Esophagus muscularis mucosa (tissue), 4 donors: ENCODE measurements around the gene IQCE. TPM values are rescaled to one million over a fixed set of nuclear protein-coding genes. Genes with fewer than 3 reads are reported as not detected.

Experiments used
- DNase-seq: peaks from one replicate; pipeline ENCODE4 v3.0.0-alpha.2; 2017; ENCODE audit errors: extremely low spot score
- H3K27ac ChIP-seq, 4 donors: fragments of 200-600 bp; sonication (generic); replicated peaks in 1 of 4; 1 replicate in 3 of 4; 2 replicates in 1 of 4; pipeline ENCODE4 v1.5.1; 2016 to 2019; ENCODE audit warnings: mild to moderate bottlenecking in 1 of 4
- H3K27me3 ChIP-seq, 4 donors: fragments of 200-600 bp; sonication (generic); one replicate each; pipeline versions ENCODE4 v1.5.1 to v1.6.0; 2016 to 2019
- H3K36me3 ChIP-seq, 4 donors: fragments of 200-600 bp; sonication (generic); one replicate each; pipeline ENCODE4 v1.5.1; 2016 to 2019
- H3K4me1 ChIP-seq, 4 donors: fragments of 200-600 bp; sonication (generic); one replicate each; pipeline ENCODE4 v1.5.1; 2016 to 2019
- H3K4me3 ChIP-seq, 4 donors: fragments of 200-600 bp; sonication (generic); 1 replicate in 2 of 4; 2 replicates in 2 of 4; pipeline ENCODE4 v1.5.1; 2016 to 2019; ENCODE audit warnings: mild to moderate bottlenecking in 4 of 4, moderate library complexity in 1 of 4
- H3K9me3 ChIP-seq, 4 donors: fragments of 200-600 bp; sonication (generic); 1 replicate in 3 of 4; 2 replicates in 1 of 4; pipeline ENCODE4 v1.5.1; 2016 to 2019
- EP300 ChIP-seq: sonication (generic); formaldehyde crosslinking; IDR thresholded peaks from one replicate; pipeline ENCODE4 v1.6.1; 2017; ENCODE audit warnings: antibody characterized with exemption
- POLR2A ChIP-seq: fragments of 450-650 bp; IDR thresholded peaks from one replicate; pipeline ENCODE4 v1.6.1; 2017; ENCODE audit warnings: antibody characterized with exemption, moderate library complexity, mild to moderate bottlenecking, low read depth
- POLR2AphosphoS5 ChIP-seq, 2 donors: sonication (generic); formaldehyde crosslinking; IDR thresholded peaks; one replicate each; pipeline ENCODE4 v1.6.1; 2017; ENCODE audit warnings: antibody characterized with exemption in 2 of 2
- WGBS: methylation state at CpG from one replicate; pipeline ENCODE4 v1.1.5; 2018; 5-methylcytosine and 5-hydroxymethylcytosine counted together
- intact Hi-C: fragments of 100-400 bp; cut with DNase I; formaldehyde crosslinking; loops from one replicate; pipeline ENCODE4 v1.15.1; 2023
- total RNA-seq, 4 donors: library from RNA; depleted of rRNA; stranded (reverse); fragments of >200 nt; gene quantifications; one replicate each; pipeline versions ENCODE4 v1.1.0 to v1.2.1, GENCODE V29; 2016
- TF ChIP-seq, protein P1 (sequence below), 3 experiments: fragments of 200-600 bp in 2 of 3; fragments of 450-650 bp in 1 of 3; sonication (generic) in 2 of 3; IDR thresholded peaks; one replicate each; pipeline ENCODE4 v1.5.1; 2017 to 2019; ENCODE audit warnings: antibody characterized with exemption in 3 of 3, mild to moderate bottlenecking in 2 of 3, moderate library complexity in 1 of 3

Gene IQCE
- total RNA-seq, 4 donors from 2014 or later, result 13.0 to 22.4 (median 18.0) TPM

DNA sequence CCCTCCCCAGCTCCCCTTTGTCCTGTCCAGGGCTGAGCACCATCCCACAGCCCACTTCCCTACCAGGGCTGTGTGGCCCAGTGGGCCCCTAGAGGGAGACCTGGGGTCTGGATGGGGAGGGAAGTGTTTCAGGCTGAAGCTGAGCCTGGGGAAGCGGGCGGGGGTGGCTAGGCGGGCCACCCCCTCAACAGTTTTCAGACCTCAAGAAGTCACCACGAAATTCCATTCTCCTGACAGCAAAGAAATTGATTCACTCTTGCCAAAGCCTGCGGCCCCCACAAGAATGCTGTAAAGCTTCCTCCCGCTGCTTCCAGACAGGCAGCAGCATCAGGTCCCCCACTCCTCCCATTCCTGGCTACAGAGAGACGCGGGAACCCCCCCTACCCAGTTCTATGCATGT lies 41.8 kb upstream of the IQCE start:
- Histone ChIP-seq H3K36me3 (no peaks in the 10 kb centered on the region), H3K27me3 (peaks cover 0 to 38% (median 14%) of the 10 kb centered on the region in 4 donors), H3K9me3 (no peaks in the 10 kb centered on the region), H3K27ac (no peak overlapping the region), H3K4me1 (peaks cover 27 to 46% (median 41%) of the 10 kb centered on the region in 4 donors), H3K4me3 (no peak overlapping the region)
- WGBS, result 70% methylated on average over 7 of the region's 8 CpGs
- intact Hi-C loops, result no loop called here
- no peak for TF ChIP-seq POLR2AphosphoS5 (IDR thresholded peaks at IDR 0.05)
- TF ChIP-seq, protein P1, sequence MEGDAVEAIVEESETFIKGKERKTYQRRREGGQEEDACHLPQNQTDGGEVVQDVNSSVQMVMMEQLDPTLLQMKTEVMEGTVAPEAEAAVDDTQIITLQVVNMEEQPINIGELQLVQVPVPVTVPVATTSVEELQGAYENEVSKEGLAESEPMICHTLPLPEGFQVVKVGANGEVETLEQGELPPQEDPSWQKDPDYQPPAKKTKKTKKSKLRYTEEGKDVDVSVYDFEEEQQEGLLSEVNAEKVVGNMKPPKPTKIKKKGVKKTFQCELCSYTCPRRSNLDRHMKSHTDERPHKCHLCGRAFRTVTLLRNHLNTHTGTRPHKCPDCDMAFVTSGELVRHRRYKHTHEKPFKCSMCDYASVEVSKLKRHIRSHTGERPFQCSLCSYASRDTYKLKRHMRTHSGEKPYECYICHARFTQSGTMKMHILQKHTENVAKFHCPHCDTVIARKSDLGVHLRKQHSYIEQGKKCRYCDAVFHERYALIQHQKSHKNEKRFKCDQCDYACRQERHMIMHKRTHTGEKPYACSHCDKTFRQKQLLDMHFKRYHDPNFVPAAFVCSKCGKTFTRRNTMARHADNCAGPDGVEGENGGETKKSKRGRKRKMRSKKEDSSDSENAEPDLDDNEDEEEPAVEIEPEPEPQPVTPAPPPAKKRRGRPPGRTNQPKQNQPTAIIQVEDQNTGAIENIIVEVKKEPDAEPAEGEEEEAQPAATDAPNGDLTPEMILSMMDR (IDR thresholded peaks at IDR 0.05), result no peak
- TF ChIP-seq POLR2A, result no peak
- no peak for TF ChIP-seq EP300
- no peak for DNase-seq

DNA sequence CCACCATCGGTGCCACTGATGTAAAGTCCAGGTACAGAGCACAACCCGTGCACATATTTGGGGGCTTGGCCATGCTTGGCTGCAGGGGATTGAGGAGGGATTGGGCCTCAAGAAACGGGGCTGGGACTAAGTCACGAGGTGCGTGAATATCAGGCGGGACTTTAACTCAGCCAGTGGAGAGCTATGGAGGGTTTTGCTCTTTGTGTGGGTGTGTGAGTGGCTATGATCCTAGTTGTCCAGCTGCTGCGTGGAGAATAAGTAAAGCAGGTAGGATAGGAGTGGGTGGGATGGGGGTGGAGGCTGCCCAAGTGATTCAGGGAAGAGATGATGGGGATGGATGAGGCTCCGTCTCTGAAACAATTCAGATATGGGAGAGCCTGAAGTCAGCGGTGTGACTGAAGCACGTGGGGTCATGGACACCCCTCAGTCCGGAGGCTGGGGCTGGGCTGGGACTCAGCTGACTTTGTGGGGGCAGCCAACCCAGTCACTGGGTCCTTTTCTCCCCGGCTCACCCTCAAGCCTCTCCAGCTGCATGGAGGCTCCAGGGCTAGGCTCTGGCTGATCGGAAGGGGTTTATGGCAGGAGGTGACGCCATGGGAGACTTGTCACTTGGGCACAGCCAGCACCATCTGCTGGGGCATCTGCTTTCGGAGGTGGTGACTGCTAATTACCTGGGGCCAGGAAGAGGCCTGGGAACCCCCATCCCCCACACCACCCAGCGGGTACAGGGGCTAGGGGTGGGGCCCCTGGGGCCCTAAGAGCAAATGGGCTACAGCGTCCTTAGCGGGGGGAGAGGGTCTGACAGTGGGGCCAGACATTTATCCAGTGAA lies 40.9 kb upstream of the IQCE start:
- no peak for DNase-seq
- TF ChIP-seq, protein P1 (IDR thresholded peaks at IDR 0.05), result no peak
- TF ChIP-seq EP300, result no peak
- TF ChIP-seq POLR2AphosphoS5 (IDR thresholded peaks at IDR 0.05), result no peak
- TF ChIP-seq POLR2A, result no peak
- 62% methylated on average over 15 of the region's 18 CpGs for WGBS
- no peaks in the 10 kb centered on the region for H3K9me3 ChIP-seq
- H3K4me1 ChIP-seq, result peaks cover 26 to 46% (median 41%) of the 10 kb centered on the region in 4 donors
- no peak overlapping the region for H3K4me3 ChIP-seq
- H3K27ac ChIP-seq, result no peak overlapping the region
- no peaks in the 10 kb centered on the region for H3K36me3 ChIP-seq
- intact Hi-C loops, result no loop called here
- H3K27me3 ChIP-seq, result peaks cover 0 to 46% (median 23%) of the 10 kb centered on the region in 4 donors

DNA sequence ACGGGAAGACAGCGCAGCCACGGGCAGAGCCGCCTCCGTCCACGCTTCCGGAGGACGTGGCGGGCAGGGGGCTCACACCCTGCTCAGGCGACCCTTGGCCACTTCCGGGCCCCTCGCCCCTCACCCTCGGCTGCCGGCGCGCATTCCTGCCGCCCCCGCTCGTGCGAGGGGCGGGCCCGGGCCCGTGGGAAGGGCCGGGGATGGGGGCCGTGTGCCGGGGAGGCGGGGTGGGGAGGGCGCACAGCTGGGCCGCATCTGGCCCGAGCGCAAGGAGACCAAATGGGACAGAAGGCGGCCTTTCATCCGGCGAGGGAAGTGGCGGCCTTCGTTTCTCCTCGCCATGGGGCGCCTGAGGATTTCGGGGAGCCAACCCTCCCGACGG lies 40.1 kb upstream of the IQCE start:
- no peak for DNase-seq
- intact Hi-C loops, result no loop called here
- H3K9me3 ChIP-seq, result no peaks in the 10 kb centered on the region
- H3K4me1 ChIP-seq, result peaks cover 35 to 54% (median 48%) of the 10 kb centered on the region in 4 donors
- WGBS, result 20% methylated on average over 11 of the region's 41 CpGs
- H3K36me3 ChIP-seq, result no peaks in the 10 kb centered on the region
- H3K4me3 ChIP-seq, result peak overlapping the region; percentile 62 to 71 (median 64)
- TF ChIP-seq EP300 (no peak), POLR2AphosphoS5 (IDR thresholded peaks at IDR 0.05) (no peak), POLR2A (no peak)
- TF ChIP-seq, protein P1 (IDR thresholded peaks at IDR 0.05), result no peak
- H3K27me3 ChIP-seq, result peaks cover 0 to 55% (median 30%) of the 10 kb centered on the region in 4 donors
- H3K27ac ChIP-seq, result peak overlapping the region in 1 of 4 donors; percentile 54

DNA sequence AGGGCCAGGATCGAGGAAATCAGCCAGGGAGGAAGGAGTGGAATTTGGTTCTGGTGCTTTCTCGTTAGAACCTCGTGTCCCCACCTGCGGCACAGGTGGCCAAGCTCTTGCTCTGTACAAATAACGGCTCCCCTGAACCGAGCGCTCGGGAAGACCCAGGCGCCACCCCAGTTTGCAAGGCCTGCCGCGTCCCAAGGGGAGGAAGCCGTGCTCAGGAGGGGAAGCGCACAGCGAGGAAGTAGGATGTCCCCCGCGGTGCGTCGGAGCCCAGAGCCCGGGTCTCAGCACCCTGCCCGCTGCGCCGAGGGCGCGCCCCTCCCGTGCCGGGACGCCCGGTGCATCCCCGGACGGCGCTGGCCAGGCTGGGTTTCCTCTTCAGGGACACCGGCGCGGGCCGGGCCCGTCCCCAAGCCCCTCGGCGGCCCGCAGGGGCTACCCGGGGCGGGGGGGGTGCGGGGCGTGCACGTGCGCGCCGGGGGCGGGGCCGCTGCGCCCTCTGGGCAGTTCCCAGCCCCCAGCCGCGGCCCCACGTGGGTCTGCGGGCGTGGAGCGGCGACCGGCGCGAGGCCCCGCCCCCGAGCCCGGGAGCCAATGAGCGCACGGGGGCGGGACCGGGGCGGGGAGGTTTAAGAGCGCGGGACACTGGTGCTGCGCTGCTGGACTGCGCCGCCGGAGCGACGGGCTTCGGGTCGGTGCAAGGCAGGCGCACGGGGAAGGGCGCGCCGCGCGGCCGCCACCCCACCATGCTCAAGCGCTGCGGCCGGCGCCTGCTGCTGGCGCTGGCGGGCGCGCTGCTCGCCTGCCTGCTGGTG lies 39.5 kb upstream of the IQCE start, which contains the start of gene LFNG:
Gene LFNG (plus strand): TSS at position 656 of the 812 bp plus-strand sequence. CDS start 88 bp downstream, at position 744.
- DNase-seq, result peak; percentile 94
- WGBS, result 2% methylated on average over 23 of the region's 95 CpGs
- H3K27me3 ChIP-seq, result peaks cover 0 to 61% (median 33%) of the 10 kb centered on the region in 4 donors
- no peaks in the 10 kb centered on the region for H3K36me3 ChIP-seq
- H3K4me1 ChIP-seq, result peaks cover 40 to 60% (median 54%) of the 10 kb centered on the region in 4 donors
- TF ChIP-seq, protein P1 (IDR thresholded peaks at IDR 0.05), result no peak
- TF ChIP-seq POLR2AphosphoS5 (IDR thresholded peaks at IDR 0.05) (peak; percentile 83 to 89), POLR2A (no peak)
- H3K27ac ChIP-seq, result peak within 1 kb of the TSS in 2 of 4 donors; percentile 6 to 54
- peak within 1 kb of the TSS; percentile 62 to 71 (median 64) for H3K4me3 ChIP-seq
- no peaks in the 10 kb centered on the region for H3K9me3 ChIP-seq
- intact Hi-C loops, result no loop called here
